NB4 (cell line): ENCODE results near the gene ACP3.
A peak's percentile ranks its signal among the peaks of the same experiment; 100 is the strongest.
"Not testable (repeated sequence)": the region's sequence is repeated elsewhere in the genome, so short reads cannot be mapped to it uniquely, and the experiment has no call there.

Experiments used
- DNase-seq: peaks from one replicate; pipeline ENCODE4 v3.0.0; 2010; ENCODE audit warnings: low read depth
- H3K4me3 ChIP-seq: one replicate; pipeline ENCODE4 v1.5.1; 2011; ENCODE audit warnings: mild to moderate bottlenecking, low read depth, low read length, moderate library complexity
- MYC ChIP-seq: IDR thresholded peaks from 2 replicates; pipeline ENCODE4 v1.6.1; 2011; ENCODE audit warnings: low read depth, low read length
- POLR2A ChIP-seq: IDR thresholded peaks from 2 replicates; pipeline ENCODE4 v1.6.1; 2011; ENCODE audit warnings: mild to moderate bottlenecking; ENCODE audit not compliant: insufficient read length; ENCODE audit errors: extremely low read depth
- TF ChIP-seq, protein P1 (sequence below): IDR thresholded peaks from one replicate; pipeline ENCODE4 v1.5.1; 2012; ENCODE audit warnings: low read depth, low read length
- TF ChIP-seq, protein P2 (sequence below): IDR thresholded peaks from 2 replicates; pipeline ENCODE4 v1.6.1; 2011; ENCODE audit warnings: low read depth, low read length

Gene ACP3

DNA sequence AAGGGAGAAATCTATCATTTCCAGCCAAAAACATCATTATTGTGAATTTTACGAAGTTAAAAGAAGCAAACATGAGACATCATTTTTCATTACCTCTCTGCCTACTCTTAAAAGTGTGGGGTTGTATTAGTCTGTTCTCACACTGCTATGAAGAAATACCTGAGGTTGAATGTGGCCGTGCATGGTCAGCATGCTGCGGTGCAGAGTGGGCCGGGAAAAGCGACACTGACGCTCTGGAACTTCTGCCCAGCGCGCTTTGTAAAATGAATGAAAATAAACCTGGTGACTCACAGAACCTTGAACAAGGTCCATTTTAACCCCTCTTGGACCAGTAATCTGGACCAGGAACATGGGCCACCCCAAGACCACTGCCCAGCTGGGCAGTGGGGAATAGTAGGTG, 69.1 kb downstream of the ACP3 start:
- TF ChIP-seq, protein P1, sequence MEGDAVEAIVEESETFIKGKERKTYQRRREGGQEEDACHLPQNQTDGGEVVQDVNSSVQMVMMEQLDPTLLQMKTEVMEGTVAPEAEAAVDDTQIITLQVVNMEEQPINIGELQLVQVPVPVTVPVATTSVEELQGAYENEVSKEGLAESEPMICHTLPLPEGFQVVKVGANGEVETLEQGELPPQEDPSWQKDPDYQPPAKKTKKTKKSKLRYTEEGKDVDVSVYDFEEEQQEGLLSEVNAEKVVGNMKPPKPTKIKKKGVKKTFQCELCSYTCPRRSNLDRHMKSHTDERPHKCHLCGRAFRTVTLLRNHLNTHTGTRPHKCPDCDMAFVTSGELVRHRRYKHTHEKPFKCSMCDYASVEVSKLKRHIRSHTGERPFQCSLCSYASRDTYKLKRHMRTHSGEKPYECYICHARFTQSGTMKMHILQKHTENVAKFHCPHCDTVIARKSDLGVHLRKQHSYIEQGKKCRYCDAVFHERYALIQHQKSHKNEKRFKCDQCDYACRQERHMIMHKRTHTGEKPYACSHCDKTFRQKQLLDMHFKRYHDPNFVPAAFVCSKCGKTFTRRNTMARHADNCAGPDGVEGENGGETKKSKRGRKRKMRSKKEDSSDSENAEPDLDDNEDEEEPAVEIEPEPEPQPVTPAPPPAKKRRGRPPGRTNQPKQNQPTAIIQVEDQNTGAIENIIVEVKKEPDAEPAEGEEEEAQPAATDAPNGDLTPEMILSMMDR, result no peak
- no peak for TF ChIP-seq MYC
- no peak for DNase-seq
- H3K4me3 ChIP-seq, result no peak overlapping the region

DNA sequence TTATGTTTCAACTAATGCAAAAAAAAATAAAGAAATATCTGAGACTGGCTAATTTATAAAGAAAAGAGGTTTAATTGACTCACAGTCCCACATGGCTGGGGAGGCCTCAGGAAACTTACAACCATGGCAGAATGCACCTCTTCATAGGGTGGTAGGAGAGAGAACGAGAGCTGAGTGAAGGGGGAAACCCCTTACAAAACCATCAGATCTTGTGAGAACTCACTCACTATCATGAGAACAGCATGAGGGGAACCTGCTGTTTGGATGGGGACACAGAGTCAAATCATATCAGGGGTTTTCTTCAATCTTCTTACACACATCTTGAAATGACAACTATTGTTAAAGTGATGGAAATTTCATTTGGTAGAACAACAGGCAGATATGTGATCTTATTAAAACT, 75.5 kb downstream of the ACP3 start:
- H3K4me3 ChIP-seq, DNase-seq: not testable (repeated sequence)

GRCh38 chr3:132394320-132394719, 77.1 kb downstream of the ACP3 start:
- no peak for DNase-seq

DNA sequence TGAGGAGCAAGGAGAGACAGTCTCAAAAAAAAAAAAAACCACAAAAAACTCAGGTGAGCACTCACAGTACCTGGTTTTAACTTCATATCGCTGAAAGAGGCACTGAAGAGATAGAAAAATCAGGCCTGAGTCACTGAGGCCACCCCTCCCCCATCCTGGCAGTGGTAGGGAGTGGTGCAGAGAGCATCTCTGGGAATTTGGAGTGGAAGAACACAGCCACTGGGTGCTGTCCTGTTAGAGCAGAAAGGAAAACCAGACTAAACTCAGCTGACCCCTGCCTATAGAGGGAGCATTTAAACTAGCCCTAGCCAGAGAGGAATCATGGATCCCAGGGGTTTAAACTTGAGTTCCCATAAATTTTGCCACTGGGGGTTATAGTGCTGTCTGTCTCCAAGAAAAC, 77.9 kb downstream of the ACP3 start:
- TF ChIP-seq, protein P1, result no peak
- TF ChIP-seq, protein P2, sequence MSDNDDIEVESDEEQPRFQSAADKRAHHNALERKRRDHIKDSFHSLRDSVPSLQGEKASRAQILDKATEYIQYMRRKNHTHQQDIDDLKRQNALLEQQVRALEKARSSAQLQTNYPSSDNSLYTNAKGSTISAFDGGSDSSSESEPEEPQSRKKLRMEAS, result no peak
- TF ChIP-seq MYC (no peak), POLR2A (no peak)
- DNase-seq, result no peak
- H3K4me3 ChIP-seq, result no peak overlapping the region

More at GRCh38 chr3:132394320-132394719, 77.1 kb downstream of the ACP3 start:
- H3K4me3 ChIP-seq, result no peak overlapping the region
- TF ChIP-seq, protein P1, result no peak
- no peak for TF ChIP-seq MYC
- TF ChIP-seq POLR2A, result no peak
- TF ChIP-seq, protein P2, result no peak

- TF ChIP-seq, protein P1, result no peak
- TF ChIP-seq, protein P2, result no peak
- TF ChIP-seq POLR2A (no peak), MYC (no peak)
- no peak for DNase-seq
Measured at GRCh38 chr3:132396255-132396654, 79.0 kb downstream of the ACP3 start.

GRCh38 chr3:132396776-132397175, 79.6 kb downstream of the ACP3 start:
- not testable (repeated sequence) for DNase-seq, H3K4me3 ChIP-seq

More at GRCh38 chr3:132396255-132396654, 79.0 kb downstream of the ACP3 start:
- no peak overlapping the region for H3K4me3 ChIP-seq

- H3K4me3 ChIP-seq, result no peak overlapping the region
- TF ChIP-seq, protein P2, result peak; percentile 81
- TF ChIP-seq, protein P1, result peak; percentile 72
- no peak for TF ChIP-seq MYC
- peak; percentile 70 for DNase-seq
Measured at GRCh38 chr3:132399054-132399929, 82.1 kb downstream of the ACP3 start.
